ENCODE measurements around the gene PLXNA2. TPM values are rescaled to one million over a fixed set of nuclear protein-coding genes. Genes with fewer than 3 reads are reported as not detected.

Gene PLXNA2
- total RNA-seq, 1 donor from 2014 or later, result 14.1 TPM

DNA sequence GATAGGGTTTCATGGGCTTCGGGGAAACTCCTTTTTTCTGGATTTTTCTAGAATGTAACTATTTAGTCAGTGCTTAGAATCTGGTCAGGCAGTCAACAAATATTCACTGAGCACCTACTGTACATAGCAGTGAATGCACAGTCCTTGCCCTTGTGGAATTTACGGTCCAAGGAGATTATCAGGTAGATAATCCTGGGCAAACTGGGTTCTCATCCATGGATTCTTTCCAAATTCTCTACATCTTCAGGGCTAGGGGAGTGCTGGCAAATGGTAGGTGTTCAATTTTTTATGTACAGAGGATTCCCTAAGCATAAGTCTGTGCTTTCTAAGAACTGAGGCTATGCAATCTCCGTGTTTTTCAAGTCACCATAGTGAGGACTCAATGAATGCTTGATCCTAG is 192.5 kb downstream of the PLXNA2 start:
- Histone ChIP-seq H3K36me3 (ENCODE audit: control insufficient read depth in 3 of 3, insufficient read depth in 3 of 3, low read length in 3 of 3) (peaks cover 20 to 53% (median 36%) of the 10 kb centered on the region in 3 donors), H3K9me3 (ENCODE audit: control insufficient read depth in 3 of 3, low read length in 3 of 3) (no peaks in the 10 kb centered on the region), H3K9ac (ENCODE audit: low read depth in 1 of 3, low read length in 3 of 3) (no peak overlapping the region), H3K4me3 (ENCODE audit: low read length in 3 of 3) (no peak overlapping the region), H3K27me3 (ENCODE audit: control insufficient read depth in 3 of 3, insufficient read depth in 3 of 3, low read length in 3 of 3) (no peaks in the 10 kb centered on the region), H3K27ac (ENCODE audit: low read depth, low read length) (no peak overlapping the region), H3K4me1 (ENCODE audit: control insufficient read depth in 3 of 3, insufficient read depth in 3 of 3, low read length in 3 of 3) (peaks cover 18 to 25% (median 20%) of the 10 kb centered on the region in 3 donors)

DNA sequence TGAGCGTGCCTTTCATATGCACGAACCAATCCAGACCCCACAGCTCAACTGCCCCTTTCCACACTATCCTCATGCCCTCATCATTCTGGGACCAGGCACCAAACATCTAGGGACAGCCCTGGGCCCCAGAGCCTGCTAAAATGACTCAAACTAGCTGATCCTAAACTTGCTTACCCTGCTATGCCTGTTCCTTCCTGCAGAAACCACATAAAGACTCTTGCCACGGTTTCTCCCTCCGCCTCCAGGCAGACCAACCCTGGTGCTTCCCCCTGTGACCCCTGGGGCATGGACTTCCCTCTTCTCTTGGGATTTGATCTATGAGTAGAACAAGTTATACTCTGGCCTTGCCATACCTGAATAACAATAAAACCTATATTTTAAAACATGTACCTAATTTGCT is 195.3 kb downstream of the PLXNA2 start:
- H3K36me3 ChIP-seq (ENCODE audit: control insufficient read depth in 3 of 3, insufficient read depth in 3 of 3, low read length in 3 of 3), result peaks cover 29 to 58% (median 41%) of the 10 kb centered on the region in 3 donors
- peaks cover 21 to 36% (median 34%) of the 10 kb centered on the region in 3 donors for H3K4me1 ChIP-seq (ENCODE audit: control insufficient read depth in 3 of 3, insufficient read depth in 3 of 3, low read length in 3 of 3)
- H3K27ac ChIP-seq (ENCODE audit: low read depth, low read length), result no peak overlapping the region
- H3K4me3 ChIP-seq (ENCODE audit: low read length in 3 of 3), result no peak overlapping the region
- no peak overlapping the region for H3K9ac ChIP-seq (ENCODE audit: low read depth in 1 of 3, low read length in 3 of 3)
- no peaks in the 10 kb centered on the region for H3K9me3 ChIP-seq (ENCODE audit: control insufficient read depth in 3 of 3, low read length in 3 of 3)
- H3K27me3 ChIP-seq (ENCODE audit: control insufficient read depth in 3 of 3, insufficient read depth in 3 of 3, low read length in 3 of 3), result no peaks in the 10 kb centered on the region

- Histone ChIP-seq H3K36me3 (ENCODE audit: control insufficient read depth in 3 of 3, insufficient read depth in 3 of 3, low read length in 3 of 3) (peaks cover 34 to 58% (median 39%) of the 10 kb centered on the region in 3 donors), H3K27ac (ENCODE audit: low read depth, low read length) (peak overlapping the region; percentile 80), H3K9me3 (ENCODE audit: control insufficient read depth in 3 of 3, low read length in 3 of 3) (no peaks in the 10 kb centered on the region), H3K4me3 (ENCODE audit: low read length in 3 of 3) (peak overlapping the region in 1 of 3 donors; percentile 22), H3K27me3 (ENCODE audit: control insufficient read depth in 3 of 3, insufficient read depth in 3 of 3, low read length in 3 of 3) (no peaks in the 10 kb centered on the region), H3K9ac (ENCODE audit: low read depth in 1 of 3, low read length in 3 of 3) (peak overlapping the region; percentile 34 to 63 (median 54)), H3K4me1 (ENCODE audit: control insufficient read depth in 3 of 3, insufficient read depth in 3 of 3, low read length in 3 of 3) (peaks cover 26 to 36% (median 34%) of the 10 kb centered on the region in 3 donors)
These were observed 196.2 kb downstream of the PLXNA2 start for GRCh38 chr1:208047975-208048374.

DNA sequence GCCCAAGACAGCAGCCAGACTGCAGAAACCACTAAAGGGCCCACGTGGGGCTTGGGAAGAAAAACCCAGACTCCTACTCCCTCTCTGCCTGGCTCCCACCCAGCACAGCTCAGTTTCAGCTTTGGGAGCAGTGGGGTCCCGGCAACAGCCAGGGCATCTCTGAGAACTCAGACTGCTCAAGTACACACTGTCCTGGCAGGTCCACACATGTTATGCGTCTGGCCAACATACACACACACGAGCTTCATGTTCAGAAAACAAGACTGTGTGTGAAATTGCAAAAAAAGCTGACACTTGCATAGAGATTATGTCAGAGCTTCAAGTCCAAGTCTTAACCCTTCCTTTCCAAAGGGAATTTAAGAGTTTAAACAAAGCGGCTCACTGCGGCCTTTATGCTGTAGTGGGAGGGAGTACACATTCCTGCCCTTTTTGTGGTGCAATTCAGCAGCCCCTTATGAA is 196.7 kb downstream of the PLXNA2 start:
- H3K27ac ChIP-seq (ENCODE audit: low read depth, low read length), result peak overlapping the region; percentile 80
- H3K4me1 ChIP-seq (ENCODE audit: control insufficient read depth in 3 of 3, insufficient read depth in 3 of 3, low read length in 3 of 3), result peaks cover 26 to 36% (median 34%) of the 10 kb centered on the region in 3 donors
- H3K4me3 ChIP-seq (ENCODE audit: low read length in 3 of 3), result peak overlapping the region in 2 of 3 donors; percentile 15 to 22
- H3K9me3 ChIP-seq (ENCODE audit: control insufficient read depth in 3 of 3, low read length in 3 of 3), result no peaks in the 10 kb centered on the region
- no peaks in the 10 kb centered on the region for H3K27me3 ChIP-seq (ENCODE audit: control insufficient read depth in 3 of 3, insufficient read depth in 3 of 3, low read length in 3 of 3)
- H3K9ac ChIP-seq (ENCODE audit: low read depth in 1 of 3, low read length in 3 of 3), result peak overlapping the region; percentile 34 to 63 (median 54)
- H3K36me3 ChIP-seq (ENCODE audit: control insufficient read depth in 3 of 3, insufficient read depth in 3 of 3, low read length in 3 of 3), result peaks cover 33 to 56% (median 35%) of the 10 kb centered on the region in 3 donors

DNA sequence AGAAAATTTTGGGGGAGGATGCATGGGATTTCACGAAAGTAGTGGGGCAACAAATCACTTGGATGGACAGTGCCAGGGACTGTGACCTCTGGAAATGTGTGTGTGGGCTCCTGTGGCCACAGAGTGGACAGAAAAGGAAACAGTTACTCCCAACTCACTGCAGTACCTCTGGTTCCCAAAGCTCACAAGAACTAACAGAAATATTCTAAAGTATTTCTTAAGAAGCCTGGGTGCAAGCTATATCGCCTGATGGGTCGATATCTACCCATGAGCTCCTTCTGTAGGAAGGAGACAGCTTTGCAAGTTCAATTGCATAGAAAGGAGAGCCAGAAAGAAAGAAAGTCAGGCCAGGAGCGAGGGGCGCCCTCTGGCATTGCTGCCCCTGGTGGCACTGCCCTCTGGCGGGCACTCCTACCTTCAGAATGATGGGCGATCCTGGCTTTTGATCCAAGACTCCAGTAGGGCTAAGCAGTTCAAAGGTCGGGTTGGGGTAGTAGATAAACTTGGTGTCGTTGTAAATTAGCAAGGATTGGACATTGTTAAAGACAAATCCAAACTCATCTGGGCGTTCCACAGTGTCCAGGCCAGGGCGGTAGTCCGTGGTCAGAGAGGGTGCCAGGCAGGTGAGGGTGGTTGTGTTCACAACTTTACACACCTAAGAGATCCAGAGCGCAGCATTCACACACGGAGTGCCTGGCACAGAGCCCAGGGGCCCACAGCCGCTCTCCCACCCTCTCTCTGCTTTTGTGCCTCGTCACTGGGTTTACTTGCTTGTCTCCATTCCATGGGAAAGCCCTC is 198.5 kb downstream of the PLXNA2 start:
- no peaks in the 10 kb centered on the region for H3K27me3 ChIP-seq (ENCODE audit: control insufficient read depth in 3 of 3, insufficient read depth in 3 of 3, low read length in 3 of 3)
- peak overlapping the region in 1 of 3 donors; percentile 16 for H3K9ac ChIP-seq (ENCODE audit: low read depth in 1 of 3, low read length in 3 of 3)
- H3K36me3 ChIP-seq (ENCODE audit: control insufficient read depth in 3 of 3, insufficient read depth in 3 of 3, low read length in 3 of 3), result peaks cover 36 to 54% (median 40%) of the 10 kb centered on the region in 3 donors
- no peaks in the 10 kb centered on the region for H3K9me3 ChIP-seq (ENCODE audit: control insufficient read depth in 3 of 3, low read length in 3 of 3)
- no peak overlapping the region for H3K4me3 ChIP-seq (ENCODE audit: low read length in 3 of 3)
- no peak overlapping the region for H3K27ac ChIP-seq (ENCODE audit: low read depth, low read length)
- peaks cover 26 to 36% (median 34%) of the 10 kb centered on the region in 3 donors for H3K4me1 ChIP-seq (ENCODE audit: control insufficient read depth in 3 of 3, insufficient read depth in 3 of 3, low read length in 3 of 3)

- peaks cover 38 to 52% (median 41%) of the 10 kb centered on the region in 3 donors for H3K36me3 ChIP-seq (ENCODE audit: control insufficient read depth in 3 of 3, insufficient read depth in 3 of 3, low read length in 3 of 3)
- no peaks in the 10 kb centered on the region for H3K9me3 ChIP-seq (ENCODE audit: control insufficient read depth in 3 of 3, low read length in 3 of 3)
- H3K27me3 ChIP-seq (ENCODE audit: control insufficient read depth in 3 of 3, insufficient read depth in 3 of 3, low read length in 3 of 3), result no peaks in the 10 kb centered on the region
- no peak overlapping the region for H3K27ac ChIP-seq (ENCODE audit: low read depth, low read length)
- H3K9ac ChIP-seq (ENCODE audit: low read depth in 1 of 3, low read length in 3 of 3), result no peak overlapping the region
- no peak overlapping the region for H3K4me3 ChIP-seq (ENCODE audit: low read length in 3 of 3)
- peaks cover 26 to 36% (median 34%) of the 10 kb centered on the region in 3 donors for H3K4me1 ChIP-seq (ENCODE audit: control insufficient read depth in 3 of 3, insufficient read depth in 3 of 3, low read length in 3 of 3)
These were observed 199.4 kb downstream of the PLXNA2 start for GRCh38 chr1:208044589-208045462.

GRCh38 chr1:208043691-208044181 is 200.4 kb downstream of the PLXNA2 start:
- Histone ChIP-seq H3K9me3 (ENCODE audit: control insufficient read depth in 3 of 3, low read length in 3 of 3) (no peaks in the 10 kb centered on the region), H3K36me3 (ENCODE audit: control insufficient read depth in 3 of 3, insufficient read depth in 3 of 3, low read length in 3 of 3) (peaks cover 42 to 58% (median 46%) of the 10 kb centered on the region in 3 donors), H3K27me3 (ENCODE audit: control insufficient read depth in 3 of 3, insufficient read depth in 3 of 3, low read length in 3 of 3) (no peaks in the 10 kb centered on the region), H3K4me3 (ENCODE audit: low read length in 3 of 3) (no peak overlapping the region), H3K9ac (ENCODE audit: low read depth in 1 of 3, low read length in 3 of 3) (no peak overlapping the region), H3K27ac (ENCODE audit: low read depth, low read length) (no peak overlapping the region), H3K4me1 (ENCODE audit: control insufficient read depth in 3 of 3, insufficient read depth in 3 of 3, low read length in 3 of 3) (peaks cover 26 to 36% (median 34%) of the 10 kb centered on the region in 3 donors)

DNA sequence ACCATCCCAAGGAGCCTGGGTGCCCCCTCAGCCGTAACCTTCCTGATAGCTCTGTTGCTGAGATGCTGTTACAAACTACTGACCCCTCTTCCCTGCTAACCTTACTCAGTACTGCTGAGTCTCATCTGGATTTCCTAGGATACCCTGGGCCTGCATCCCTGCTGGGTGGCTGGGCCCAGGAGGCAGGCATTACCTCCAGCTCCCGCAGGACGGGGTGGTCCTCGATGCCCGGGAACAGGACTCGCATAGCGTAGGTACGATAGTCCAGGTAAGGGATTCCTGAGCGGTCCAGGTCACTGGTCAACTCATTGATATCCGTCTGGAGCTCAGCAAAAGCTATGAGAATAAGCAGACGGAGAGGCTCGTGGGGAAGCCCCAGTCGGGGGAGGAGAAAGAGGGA is 201.3 kb downstream of the PLXNA2 start:
- H3K27me3 ChIP-seq (ENCODE audit: control insufficient read depth in 3 of 3, insufficient read depth in 3 of 3, low read length in 3 of 3), result no peaks in the 10 kb centered on the region
- no peak overlapping the region for H3K27ac ChIP-seq (ENCODE audit: low read depth, low read length)
- no peak overlapping the region for H3K9ac ChIP-seq (ENCODE audit: low read depth in 1 of 3, low read length in 3 of 3)
- H3K4me3 ChIP-seq (ENCODE audit: low read length in 3 of 3), result no peak overlapping the region
- peaks cover 18 to 28% (median 27%) of the 10 kb centered on the region in 3 donors for H3K4me1 ChIP-seq (ENCODE audit: control insufficient read depth in 3 of 3, insufficient read depth in 3 of 3, low read length in 3 of 3)
- H3K36me3 ChIP-seq (ENCODE audit: control insufficient read depth in 3 of 3, insufficient read depth in 3 of 3, low read length in 3 of 3), result peaks cover 51 to 65% (median 53%) of the 10 kb centered on the region in 3 donors
- no peaks in the 10 kb centered on the region for H3K9me3 ChIP-seq (ENCODE audit: control insufficient read depth in 3 of 3, low read length in 3 of 3)

- peaks cover 53 to 68% (median 58%) of the 10 kb centered on the region in 3 donors for H3K36me3 ChIP-seq (ENCODE audit: control insufficient read depth in 3 of 3, insufficient read depth in 3 of 3, low read length in 3 of 3)
- no peaks in the 10 kb centered on the region for H3K27me3 ChIP-seq (ENCODE audit: control insufficient read depth in 3 of 3, insufficient read depth in 3 of 3, low read length in 3 of 3)
- no peaks in the 10 kb centered on the region for H3K9me3 ChIP-seq (ENCODE audit: control insufficient read depth in 3 of 3, low read length in 3 of 3)
- H3K4me3 ChIP-seq (ENCODE audit: low read length in 3 of 3), result no peak overlapping the region
- peaks cover 10 to 20% (median 20%) of the 10 kb centered on the region in 3 donors for H3K4me1 ChIP-seq (ENCODE audit: control insufficient read depth in 3 of 3, insufficient read depth in 3 of 3, low read length in 3 of 3)
- no peak overlapping the region for H3K27ac ChIP-seq (ENCODE audit: low read depth, low read length)
- no peak overlapping the region for H3K9ac ChIP-seq (ENCODE audit: low read depth in 1 of 3, low read length in 3 of 3)
These were observed 202.1 kb downstream of the PLXNA2 start for GRCh38 chr1:208042041-208042615.

Data from skeletal muscle tissue (tissue), 4 donors.